Measurements from ENCODE around the gene HNRNPCL1.
"Not testable (repeated sequence)": the region's sequence is repeated elsewhere in the genome, so short reads cannot be mapped to it uniquely, and the experiment has no call there.

HNRNPCL1 gene

GRCh38 chr1:12848620-12849019 lies at the start of gene HNRNPCL1:
Gene HNRNPCL1, minus strand, starts transcription at chr1:12848720. Its CDS starts 431 bp downstream, at chr1:12848289.
- H3K4me3 ChIP-seq (ENCODE audit: low read depth, low read length); H3K4me1 ChIP-seq (ENCODE audit: control insufficient read depth, insufficient read depth, low read length); H3K36me3 ChIP-seq (ENCODE audit: control insufficient read depth, insufficient read depth, low read length); H3K9me3 ChIP-seq (ENCODE audit: control insufficient read depth, insufficient read depth, low read length); H3K9ac ChIP-seq (ENCODE audit: low read depth, low read length); H3K27me3 ChIP-seq (ENCODE audit: control insufficient read depth, insufficient read depth, low read length): not testable (repeated sequence)

GRCh38 chr1:12898170-12898569 lies 49.6 kb upstream of the HNRNPCL1 start, which contains the start of gene PRAMEF10:
Gene PRAMEF10, minus strand, starts transcription at chr1:12898270. Its CDS starts 2,423 bp downstream, at chr1:12895847.
- H3K4me3 ChIP-seq (ENCODE audit: low read depth, low read length); H3K27me3 ChIP-seq (ENCODE audit: control insufficient read depth, insufficient read depth, low read length); H3K4me1 ChIP-seq (ENCODE audit: control insufficient read depth, insufficient read depth, low read length); H3K36me3 ChIP-seq (ENCODE audit: control insufficient read depth, insufficient read depth, low read length); H3K9me3 ChIP-seq (ENCODE audit: control insufficient read depth, insufficient read depth, low read length); H3K9ac ChIP-seq (ENCODE audit: low read depth, low read length): not testable (repeated sequence)

GRCh38 chr1:12886101-12886500 lies 37.6 kb upstream of the HNRNPCL1 start, which contains the start of gene PRAMEF4:
Gene PRAMEF4, minus strand, starts transcription at chr1:12886201. Its CDS starts 2,807 bp downstream, at chr1:12883394.
- H3K4me3 ChIP-seq (ENCODE audit: low read depth, low read length); H3K9ac ChIP-seq (ENCODE audit: low read depth, low read length); H3K4me1 ChIP-seq (ENCODE audit: control insufficient read depth, insufficient read depth, low read length); H3K27me3 ChIP-seq (ENCODE audit: control insufficient read depth, insufficient read depth, low read length); H3K9me3 ChIP-seq (ENCODE audit: control insufficient read depth, insufficient read depth, low read length); H3K36me3 ChIP-seq (ENCODE audit: control insufficient read depth, insufficient read depth, low read length): not testable (repeated sequence)

GRCh38 chr1:12878453-12878852 lies 29.9 kb upstream of the HNRNPCL1 start:
- H3K9me3 ChIP-seq (ENCODE audit: control insufficient read depth, insufficient read depth, low read length); H3K4me3 ChIP-seq (ENCODE audit: low read depth, low read length); H3K27me3 ChIP-seq (ENCODE audit: control insufficient read depth, insufficient read depth, low read length); H3K4me1 ChIP-seq (ENCODE audit: control insufficient read depth, insufficient read depth, low read length); H3K9ac ChIP-seq (ENCODE audit: low read depth, low read length); H3K36me3 ChIP-seq (ENCODE audit: control insufficient read depth, insufficient read depth, low read length): not testable (repeated sequence)

GRCh38 chr1:12863131-12863880 lies 14.8 kb upstream of the HNRNPCL1 start:
- H3K4me3 ChIP-seq (ENCODE audit: low read depth, low read length); H3K27me3 ChIP-seq (ENCODE audit: control insufficient read depth, insufficient read depth, low read length); H3K36me3 ChIP-seq (ENCODE audit: control insufficient read depth, insufficient read depth, low read length); H3K4me1 ChIP-seq (ENCODE audit: control insufficient read depth, insufficient read depth, low read length); H3K9me3 ChIP-seq (ENCODE audit: control insufficient read depth, insufficient read depth, low read length); H3K9ac ChIP-seq (ENCODE audit: low read depth, low read length): not testable (repeated sequence)

- not testable (repeated sequence) for H3K4me1 ChIP-seq (ENCODE audit: control insufficient read depth, insufficient read depth, low read length); H3K36me3 ChIP-seq (ENCODE audit: control insufficient read depth, insufficient read depth, low read length); H3K27me3 ChIP-seq (ENCODE audit: control insufficient read depth, insufficient read depth, low read length); H3K4me3 ChIP-seq (ENCODE audit: low read depth, low read length); H3K9ac ChIP-seq (ENCODE audit: low read depth, low read length); H3K9me3 ChIP-seq (ENCODE audit: control insufficient read depth, insufficient read depth, low read length)
These were observed 8.3 kb upstream of the HNRNPCL1 start, which contains the start of gene PRAMEF2 for GRCh38 chr1:12856786-12857185. Gene PRAMEF2, plus strand, starts transcription at chr1:12857086. Its CDS starts 1,924 bp downstream, at chr1:12859010.

- no peak overlapping the region for H3K9ac ChIP-seq (ENCODE audit: low read depth, low read length)
- H3K4me1 ChIP-seq (ENCODE audit: control insufficient read depth, insufficient read depth, low read length) = no peaks in the 10 kb centered on the region
- peaks cover 9% of the 10 kb centered on the region for H3K9me3 ChIP-seq (ENCODE audit: control insufficient read depth, insufficient read depth, low read length)
- no peaks in the 10 kb centered on the region for H3K36me3 ChIP-seq (ENCODE audit: control insufficient read depth, insufficient read depth, low read length)
- no peak overlapping the region for H3K4me3 ChIP-seq (ENCODE audit: low read depth, low read length)
- no peaks in the 10 kb centered on the region for H3K27me3 ChIP-seq (ENCODE audit: control insufficient read depth, insufficient read depth, low read length)
These were observed 3.3 kb upstream of the HNRNPCL1 start for GRCh38 chr1:12851779-12852178.

- H3K9me3 ChIP-seq (ENCODE audit: control insufficient read depth, insufficient read depth, low read length); H3K4me3 ChIP-seq (ENCODE audit: low read depth, low read length); H3K27me3 ChIP-seq (ENCODE audit: control insufficient read depth, insufficient read depth, low read length); H3K36me3 ChIP-seq (ENCODE audit: control insufficient read depth, insufficient read depth, low read length); H3K9ac ChIP-seq (ENCODE audit: low read depth, low read length); H3K4me1 ChIP-seq (ENCODE audit: control insufficient read depth, insufficient read depth, low read length): not testable (repeated sequence)
These were observed 15.3 kb downstream of the HNRNPCL1 start for GRCh38 chr1:12833251-12833650.

GRCh38 chr1:12831310-12831709 lies 17.2 kb downstream of the HNRNPCL1 start, which contains the start of gene PRAMEF11:
Gene PRAMEF11, minus strand, starts transcription at chr1:12831410. Its CDS starts 2,621 bp downstream, at chr1:12828789.
- H3K9me3 ChIP-seq (ENCODE audit: control insufficient read depth, insufficient read depth, low read length); H3K4me1 ChIP-seq (ENCODE audit: control insufficient read depth, insufficient read depth, low read length); H3K36me3 ChIP-seq (ENCODE audit: control insufficient read depth, insufficient read depth, low read length); H3K4me3 ChIP-seq (ENCODE audit: low read depth, low read length); H3K9ac ChIP-seq (ENCODE audit: low read depth, low read length); H3K27me3 ChIP-seq (ENCODE audit: control insufficient read depth, insufficient read depth, low read length): not testable (repeated sequence)

GRCh38 chr1:12819061-12819460 lies 29.5 kb downstream of the HNRNPCL1 start:
- H3K9ac ChIP-seq (ENCODE audit: low read depth, low read length); H3K4me1 ChIP-seq (ENCODE audit: control insufficient read depth, insufficient read depth, low read length); H3K4me3 ChIP-seq (ENCODE audit: low read depth, low read length); H3K9me3 ChIP-seq (ENCODE audit: control insufficient read depth, insufficient read depth, low read length); H3K36me3 ChIP-seq (ENCODE audit: control insufficient read depth, insufficient read depth, low read length); H3K27me3 ChIP-seq (ENCODE audit: control insufficient read depth, insufficient read depth, low read length): not testable (repeated sequence)

GRCh38 chr1:12811409-12811784 lies 37.1 kb downstream of the HNRNPCL1 start:
- no peaks in the 10 kb centered on the region for H3K4me1 ChIP-seq (ENCODE audit: control insufficient read depth, insufficient read depth, low read length)
- H3K4me3 ChIP-seq (ENCODE audit: low read depth, low read length) = no peak overlapping the region
- no peaks in the 10 kb centered on the region for H3K36me3 ChIP-seq (ENCODE audit: control insufficient read depth, insufficient read depth, low read length)
- no peaks in the 10 kb centered on the region for H3K27me3 ChIP-seq (ENCODE audit: control insufficient read depth, insufficient read depth, low read length)
- H3K9ac ChIP-seq (ENCODE audit: low read depth, low read length) = no peak overlapping the region
- no peaks in the 10 kb centered on the region for H3K9me3 ChIP-seq (ENCODE audit: control insufficient read depth, insufficient read depth, low read length)

GRCh38 chr1:12810691-12811408 lies 37.7 kb downstream of the HNRNPCL1 start:
- Histone ChIP-seq H3K36me3 (ENCODE audit: control insufficient read depth, insufficient read depth, low read length) (no peaks in the 10 kb centered on the region), H3K9ac (ENCODE audit: low read depth, low read length) (no peak overlapping the region), H3K27me3 (ENCODE audit: control insufficient read depth, insufficient read depth, low read length) (no peaks in the 10 kb centered on the region), H3K4me1 (ENCODE audit: control insufficient read depth, insufficient read depth, low read length) (no peaks in the 10 kb centered on the region), H3K9me3 (ENCODE audit: control insufficient read depth, insufficient read depth, low read length) (no peaks in the 10 kb centered on the region), H3K4me3 (ENCODE audit: low read depth, low read length) (no peak overlapping the region)

Data from iPS-15b (cell line).